H9 (cell line): ENCODE measurements around the gene MMD2. TPM values are rescaled to one million over a fixed set of nuclear protein-coding genes. Genes with fewer than 3 reads are reported as not detected.

ENCODE experiments used
- DNase-seq: peaks from one replicate; pipeline ENCODE4 v3.0.0-alpha.2; 2017
- H2AFZ ChIP-seq: one replicate; pipeline ENCODE4 v1.6.1; 2013; ENCODE audit warnings: mild to moderate bottlenecking, low read length, control low read depth, moderate library complexity
- H2AK5ac ChIP-seq: 2 replicates; pipeline ENCODE4 v1.6.1; 2013; ENCODE audit warnings: low read length, control low read depth, mixed read lengths; ENCODE audit not compliant: insufficient read length
- H2BK120ac ChIP-seq: one replicate; pipeline ENCODE4 v1.6.1; 2013; ENCODE audit warnings: low read depth, mild to moderate bottlenecking, low read length, control low read depth, inconsistent platforms; ENCODE audit not compliant: poor library complexity, severe bottlenecking
- H2BK12ac ChIP-seq: 2 replicates; pipeline ENCODE4 v1.6.1; 2013; ENCODE audit warnings: low read length, control low read depth, mixed read lengths, low read depth; ENCODE audit not compliant: insufficient read length
- H2BK15ac ChIP-seq: 2 replicates; pipeline ENCODE4 v1.6.1; 2013; ENCODE audit warnings: low read depth, low read length, control low read depth
- H2BK20ac ChIP-seq: one replicate; pipeline ENCODE4 v1.6.1; 2013; ENCODE audit warnings: low read depth, mild to moderate bottlenecking, low read length, control low read depth, inconsistent platforms; ENCODE audit not compliant: poor library complexity, severe bottlenecking
- H2BK5ac ChIP-seq: 2 replicates; pipeline ENCODE4 v1.6.1; 2013; ENCODE audit warnings: low read length, control low read depth, mixed read lengths; ENCODE audit not compliant: insufficient read length
- H3K14ac ChIP-seq: 2 replicates; pipeline ENCODE4 v1.6.1; 2013; ENCODE audit warnings: low read length, control low read depth; ENCODE audit not compliant: insufficient read depth
- H3K18ac ChIP-seq: 2 replicates; pipeline ENCODE4 v1.6.1; 2013; ENCODE audit warnings: low read depth, mild to moderate bottlenecking, mixed read lengths, low read length, control low read depth; ENCODE audit not compliant: insufficient read length
- H3K23ac ChIP-seq: 2 replicates; pipeline ENCODE4 v1.6.1; 2013; ENCODE audit warnings: low read length, control low read depth, mixed read lengths, low read depth; ENCODE audit not compliant: insufficient read length
- H3K23me2 ChIP-seq: 2 replicates; pipeline ENCODE4 v1.6.1; 2013; ENCODE audit warnings: low read depth, mild to moderate bottlenecking, mixed read lengths, low read length, control low read depth; ENCODE audit not compliant: insufficient read length, poor library complexity, severe bottlenecking
- H3K27ac ChIP-seq: 2 replicates; pipeline ENCODE4 v1.5.1; 2013; ENCODE audit warnings: low read length, control low read depth, mixed read lengths, low read depth; ENCODE audit not compliant: insufficient read length
- H3K27me3 ChIP-seq: 2 replicates; pipeline ENCODE4 v1.6.1; 2013; ENCODE audit warnings: low read length, control low read depth, inconsistent platforms; ENCODE audit not compliant: insufficient read depth
- H3K4ac ChIP-seq: 2 replicates; pipeline ENCODE4 v1.6.1; 2013; ENCODE audit warnings: low read depth, mild to moderate bottlenecking, control low read depth, inconsistent platforms, low read length, moderate library complexity
- H3K4me1 ChIP-seq: 2 replicates; pipeline ENCODE4 v1.6.1; 2013; ENCODE audit warnings: low read length, control low read depth, inconsistent platforms; ENCODE audit not compliant: insufficient read depth
- H3K4me2 ChIP-seq: 2 replicates; pipeline ENCODE4 v1.6.1; 2013; ENCODE audit warnings: low read length, control low read depth, mixed read lengths; ENCODE audit not compliant: insufficient read length, insufficient read depth
- H3K56ac ChIP-seq: 2 replicates; pipeline ENCODE4 v1.6.1; 2013; ENCODE audit warnings: low read depth, mild to moderate bottlenecking, mixed read lengths, low read length, control low read depth; ENCODE audit not compliant: insufficient read length
- H3K79me1 ChIP-seq: 2 replicates; pipeline ENCODE4 v1.6.1; 2013; ENCODE audit warnings: low read depth, mild to moderate bottlenecking, moderate library complexity, low read length, control low read depth, inconsistent platforms; ENCODE audit not compliant: insufficient read depth, poor library complexity, severe bottlenecking
- H3K79me2 ChIP-seq: 2 replicates; pipeline ENCODE4 v1.6.1; 2013; ENCODE audit warnings: low read length, control low read depth, inconsistent platforms; ENCODE audit not compliant: insufficient read depth
- H3K9ac ChIP-seq: 2 replicates; pipeline ENCODE4 v1.6.1; 2013; ENCODE audit warnings: low read length, control low read depth, mixed read lengths; ENCODE audit not compliant: insufficient read length; ENCODE audit errors: extremely low read depth
- H3K9me3 ChIP-seq: one replicate; pipeline ENCODE4 v1.6.1; 2013; ENCODE audit warnings: low read depth, low read length, inconsistent platforms; ENCODE audit not compliant: control insufficient read depth
- H3T11ph ChIP-seq: one replicate; pipeline ENCODE4 v1.6.1; 2013; ENCODE audit warnings: mild to moderate bottlenecking, low read length, control low read depth, inconsistent platforms
- H4K20me1 ChIP-seq: one replicate; pipeline ENCODE4 v1.6.1; 2013; ENCODE audit not compliant: control insufficient read depth, insufficient read length, insufficient read depth
- H4K5ac ChIP-seq: 2 replicates; pipeline ENCODE4 v1.6.1; 2013; ENCODE audit warnings: low read depth, mild to moderate bottlenecking, mixed read lengths, low read length, control low read depth; ENCODE audit not compliant: insufficient read length
- H4K8ac ChIP-seq: replicated peaks from 2 replicates; pipeline ENCODE4 v1.6.1; 2013; ENCODE audit warnings: low read length, control low read depth, mixed read lengths, low read depth; ENCODE audit not compliant: insufficient read length
- H4K91ac ChIP-seq: 2 replicates; pipeline ENCODE4 v1.6.1; 2013; ENCODE audit warnings: low read depth, mild to moderate bottlenecking, moderate library complexity, mixed read lengths, low read length, control low read depth; ENCODE audit not compliant: insufficient read length
- H3K27ac Mint-ChIP-seq, 3 experiments: 2 replicates in 2 of 3; 3 replicates in 1 of 3; pipeline ENCODE4 v1.8.0; 2020 to 2021; ENCODE audit warnings: mixed read lengths in 3 of 3, mild to moderate bottlenecking in 1 of 3, moderate library complexity in 1 of 3
- H3K27me3 Mint-ChIP-seq: 2 replicates; pipeline ENCODE4 v1.8.0; 2021; ENCODE audit warnings: low read depth, mild to moderate bottlenecking, moderate library complexity, mixed read lengths
- H3K36me3 Mint-ChIP-seq, 3 experiments: 2 replicates in 2 of 3; 3 replicates in 1 of 3; pipeline ENCODE4 v1.8.0; 2020 to 2021; ENCODE audit warnings: low read depth in 3 of 3, mixed read lengths in 3 of 3; ENCODE audit not compliant: insufficient read depth in 1 of 3
- H3K4me1 Mint-ChIP-seq, 2 experiments: 2 replicates each; pipeline ENCODE4 v1.8.0; 2020; ENCODE audit warnings: mixed read lengths in 2 of 2
- H3K4me3 Mint-ChIP-seq, 2 experiments: 2 replicates in 1 of 2; 3 replicates in 1 of 2; pipeline ENCODE4 v1.8.0; 2020 to 2021; ENCODE audit warnings: mild to moderate bottlenecking in 2 of 2, mixed read lengths in 2 of 2, moderate library complexity in 1 of 2
- H3K9me3 Mint-ChIP-seq, 2 experiments: 2 replicates in 1 of 2; 3 replicates in 1 of 2; pipeline ENCODE4 v1.8.0; 2020; ENCODE audit warnings: mild to moderate bottlenecking in 2 of 2, mixed read lengths in 2 of 2, moderate library complexity in 1 of 2
- total RNA-seq: library from RNA; stranded (reverse); gene quantifications from 2 replicates; pipeline ENCODE4 v1.2.1, GENCODE V29; 2021
- TF ChIP-seq, protein P1 (sequence below): fragments of 200-600 bp; sonication (generic); conservative IDR thresholded peaks from 3 replicates; pipeline ENCODE4 v1.8.0; 2021; ENCODE audit warnings: antibody characterized with exemption, mild to moderate bottlenecking

Gene MMD2
- total RNA-seq, 1 experiment from 2014 or later, result 0.20 TPM

DNA sequence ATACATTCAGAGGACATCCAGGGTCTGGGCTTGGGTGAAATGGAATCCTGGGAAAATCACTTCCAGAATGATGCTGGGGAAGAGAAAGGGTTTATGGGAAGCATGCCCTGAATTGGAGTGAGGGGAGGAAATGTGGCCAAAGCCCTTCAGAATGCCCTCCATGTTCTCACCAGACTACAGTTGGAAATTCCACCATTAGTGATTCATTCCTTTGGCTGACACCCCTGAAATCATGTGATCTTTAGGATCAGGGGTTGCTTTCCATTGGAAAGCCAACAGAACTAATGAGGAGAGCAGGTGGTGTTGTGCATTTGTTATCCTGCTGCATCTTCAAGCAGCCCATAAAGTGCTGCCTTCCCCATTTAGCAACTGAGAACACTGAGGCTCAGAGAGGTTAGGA lies 54.6 kb downstream of the MMD2 start:
- Mint-ChIP-seq H3K4me3 (no peak overlapping the region), H3K27me3 (peaks cover 31% of the 10 kb centered on the region), H3K9me3 (peaks cover 5 to 12% of the 10 kb centered on the region in 2 experiments; a peak in 4 of 5 replicates), H3K27ac (no peak overlapping the region), H3K4me1 (no peaks in the 10 kb centered on the region; a peak in 1 of 4 replicates), H3K36me3 (no peaks in the 10 kb centered on the region; a peak in 1 of 7 replicates)
- Histone ChIP-seq H2BK15ac (no peak overlapping the region), H3K23me2 (no peaks in the 10 kb centered on the region), H3K23ac (no peak overlapping the region), H4K8ac (no peak overlapping the region), H2BK5ac (no peak overlapping the region), H4K5ac (no peak overlapping the region), H3K9ac (no peak overlapping the region), H3K4ac (no peak overlapping the region), H3K9me3 (no peaks in the 10 kb centered on the region), H3T11ph (no peak overlapping the region), H3K18ac (no peak overlapping the region), H2BK120ac (no peak overlapping the region), H3K27ac (no peak overlapping the region), H3K79me1 (no peaks in the 10 kb centered on the region), H2AFZ (no peak overlapping the region), H2BK20ac (no peak overlapping the region), H3K4me2 (no peak overlapping the region), H2BK12ac (no peak overlapping the region), H3K79me2 (no peaks in the 10 kb centered on the region), H3K14ac (no peak overlapping the region), H3K4me1 (no peaks in the 10 kb centered on the region), H3K27me3 (no peaks in the 10 kb centered on the region), H2AK5ac (no peak overlapping the region), H3K56ac (no peak overlapping the region), H4K91ac (no peak overlapping the region), H4K20me1 (no peaks in the 10 kb centered on the region)
- TF ChIP-seq, protein P1, sequence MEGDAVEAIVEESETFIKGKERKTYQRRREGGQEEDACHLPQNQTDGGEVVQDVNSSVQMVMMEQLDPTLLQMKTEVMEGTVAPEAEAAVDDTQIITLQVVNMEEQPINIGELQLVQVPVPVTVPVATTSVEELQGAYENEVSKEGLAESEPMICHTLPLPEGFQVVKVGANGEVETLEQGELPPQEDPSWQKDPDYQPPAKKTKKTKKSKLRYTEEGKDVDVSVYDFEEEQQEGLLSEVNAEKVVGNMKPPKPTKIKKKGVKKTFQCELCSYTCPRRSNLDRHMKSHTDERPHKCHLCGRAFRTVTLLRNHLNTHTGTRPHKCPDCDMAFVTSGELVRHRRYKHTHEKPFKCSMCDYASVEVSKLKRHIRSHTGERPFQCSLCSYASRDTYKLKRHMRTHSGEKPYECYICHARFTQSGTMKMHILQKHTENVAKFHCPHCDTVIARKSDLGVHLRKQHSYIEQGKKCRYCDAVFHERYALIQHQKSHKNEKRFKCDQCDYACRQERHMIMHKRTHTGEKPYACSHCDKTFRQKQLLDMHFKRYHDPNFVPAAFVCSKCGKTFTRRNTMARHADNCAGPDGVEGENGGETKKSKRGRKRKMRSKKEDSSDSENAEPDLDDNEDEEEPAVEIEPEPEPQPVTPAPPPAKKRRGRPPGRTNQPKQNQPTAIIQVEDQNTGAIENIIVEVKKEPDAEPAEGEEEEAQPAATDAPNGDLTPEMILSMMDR, result no peak
- no peak for DNase-seq
